Liver (tissue), 9 donors: Measurements from ENCODE around the gene TFB1M. TPM values are rescaled to one million over a fixed set of nuclear protein-coding genes. Genes with fewer than 3 reads are reported as not detected.
"Not testable (repeated sequence)": the region's sequence is repeated elsewhere in the genome, so short reads cannot be mapped to it uniquely, and the experiment has no call there.

Source experiments
- DNase-seq: peaks from one replicate; pipeline ENCODE4 v3.0.0-alpha.2; 2017; ENCODE audit warnings: low spot score
- H3K27ac ChIP-seq, 2 donors: one replicate each; pipeline ENCODE4 v1.7.0; 2013; ENCODE audit warnings: inconsistent platforms in 2 of 2, low read length in 2 of 2, control low read depth in 1 of 2, low read depth in 1 of 2, mild to moderate bottlenecking in 1 of 2
- H3K27me3 ChIP-seq, 4 donors: one replicate each; pipeline versions ENCODE4 v1.6.1 to v1.7.0; 2013; ENCODE audit warnings: low read length in 3 of 4, inconsistent platforms in 1 of 4, mild to moderate bottlenecking in 1 of 4, moderate library complexity in 1 of 4; ENCODE audit not compliant: control insufficient read depth in 4 of 4, insufficient read depth in 4 of 4
- H3K36me3 ChIP-seq, 4 donors: one replicate each; pipeline versions ENCODE4 v1.6.1 to v1.7.0; 2013; ENCODE audit warnings: low read length in 3 of 4, mild to moderate bottlenecking in 3 of 4, low read depth in 1 of 4, moderate library complexity in 1 of 4; ENCODE audit not compliant: control insufficient read depth in 4 of 4, insufficient read depth in 3 of 4
- H3K4me1 ChIP-seq, 4 donors: one replicate each; pipeline versions ENCODE4 v1.6.1 to v1.7.0; 2013; ENCODE audit warnings: low read length in 3 of 4, mild to moderate bottlenecking in 3 of 4, moderate library complexity in 1 of 4; ENCODE audit not compliant: control insufficient read depth in 4 of 4, insufficient read depth in 4 of 4
- H3K4me3 ChIP-seq, 3 donors: one replicate each; pipeline versions ENCODE4 v1.6.1 to v1.7.0; 2013; ENCODE audit warnings: low read length in 3 of 3, control low read depth in 1 of 3, low read depth in 1 of 3, mild to moderate bottlenecking in 1 of 3
- H3K9ac ChIP-seq, 2 donors: one replicate each; pipeline ENCODE4 v1.7.0; 2013; ENCODE audit warnings: low read length in 2 of 2, mild to moderate bottlenecking in 2 of 2, moderate library complexity in 2 of 2, control low read depth in 1 of 2, low read depth in 1 of 2
- H3K9me3 ChIP-seq, 4 donors: one replicate each; pipeline versions ENCODE4 v1.6.1 to v1.7.0; 2013; ENCODE audit warnings: low read length in 3 of 4; ENCODE audit not compliant: control insufficient read depth in 4 of 4
- FOXA1 ChIP-seq: IDR thresholded peaks from 2 replicates; pipeline ENCODE4 v1.6.1; 2016; ENCODE audit warnings: antibody characterized with exemption
- FOXA2 ChIP-seq: IDR thresholded peaks from 2 replicates; pipeline ENCODE4 v1.6.1; 2016; ENCODE audit warnings: antibody characterized with exemption
- GABPA ChIP-seq, 2 donors: IDR thresholded peaks in 1 of 2; conservative IDR thresholded peaks in 1 of 2; 2 replicates each; pipeline ENCODE4 v1.6.1; 2016; ENCODE audit warnings: antibody characterized with exemption in 2 of 2, mild to moderate bottlenecking in 1 of 2, moderate library complexity in 1 of 2
- NR2F2 ChIP-seq: IDR thresholded peaks from 2 replicates; pipeline ENCODE4 v1.6.1; 2016; ENCODE audit warnings: antibody characterized with exemption
- RAD21 ChIP-seq, 2 donors: IDR thresholded peaks; 2 replicates each; pipeline ENCODE4 v1.6.1; 2016; ENCODE audit warnings: antibody characterized with exemption in 2 of 2, mild to moderate bottlenecking in 2 of 2
- SP1 ChIP-seq: IDR thresholded peaks from 2 replicates; pipeline ENCODE4 v1.6.1; 2018; ENCODE audit warnings: antibody characterized with exemption, mild to moderate bottlenecking
- TAF1 ChIP-seq: conservative IDR thresholded peaks from 2 replicates; pipeline ENCODE4 v1.6.1; 2016; ENCODE audit warnings: antibody characterized with exemption, mild to moderate bottlenecking
- YY1 ChIP-seq: IDR thresholded peaks from 2 replicates; pipeline ENCODE4 v1.6.1; 2016; ENCODE audit warnings: antibody characterized with exemption, mild to moderate bottlenecking
- WGBS: extraction: QIAGEN DNeasy Blood & Tissue Kit; methylation state at CpG from one replicate; pipeline ENCODE4 v1.1.7; 2013; 5-methylcytosine and 5-hydroxymethylcytosine counted together
- polyA plus RNA-seq, 2 donors: library from polyadenylated mRNA; stranded (reverse) in 1 of 2; unstranded in 1 of 2; fragments of 200-250 nt in 1 of 2; fragments of >200 nt in 1 of 2; fragmentation: Nextera tagmentation in 1 of 2; extraction: Ambion mirVana in 1 of 2; gene quantifications; one replicate each; pipeline versions ENCODE4 v1.2.1 to v1.2.3, GENCODE V29; 2013 to 2015
- total RNA-seq, 2 donors: library from RNA; depleted of rRNA; stranded (reverse); fragments of >200 nt; gene quantifications; one replicate each; pipeline ENCODE4 v1.2.3, GENCODE V29; 2014
- TF ChIP-seq, protein P1 (sequence below): IDR thresholded peaks from 2 replicates; pipeline ENCODE4 v1.6.1; 2016; ENCODE audit warnings: antibody characterized with exemption
- TF ChIP-seq, protein P2 (sequence below): fragments of 150-350 bp; IDR thresholded peaks from 2 replicates; pipeline ENCODE4 v1.5.1; 2017; ENCODE audit warnings: improper control_type of control experiment, low read depth, low read length; ENCODE audit not compliant: missing input control
- TF ChIP-seq, protein P3 (sequence below): IDR thresholded peaks from 2 replicates; pipeline ENCODE4 v1.6.1; 2016; ENCODE audit warnings: antibody characterized with exemption
- TF ChIP-seq, protein P4 (sequence below): IDR thresholded peaks from 2 replicates; pipeline ENCODE4 v1.6.1; 2016; ENCODE audit warnings: antibody characterized with exemption
- donor health status: healthy.
- donor health status: healthy.
- donor health status: healthy.
- donor health status: healthy.
- donor health status: healthy.

The TFB1M gene
- total and polyA plus RNA-seq, 4 donors = 9.2 to 17.0 (median 12.6) TPM

DNA sequence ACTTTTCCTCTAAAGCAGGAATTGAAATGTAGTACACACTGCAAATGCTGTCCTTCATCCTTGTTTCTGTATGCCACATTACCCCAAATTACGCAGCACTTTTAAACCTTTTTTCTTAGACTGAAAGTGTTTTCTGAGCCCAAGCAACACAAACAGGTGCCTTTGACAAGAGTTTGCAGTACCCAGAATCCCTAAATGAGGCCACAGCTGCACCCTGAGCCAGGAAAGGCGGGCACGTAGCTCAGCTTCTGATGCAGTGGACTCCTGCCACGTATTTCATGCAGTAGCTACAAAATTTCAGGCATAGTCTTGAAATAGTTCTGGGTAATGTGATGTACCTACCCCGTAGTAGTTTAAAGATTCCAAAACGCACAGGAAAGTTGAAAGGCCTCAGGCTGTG, 81.4 kb downstream of the TFB1M start:
- H3K4me3 ChIP-seq = no peak overlapping the region
- TF ChIP-seq SP1 (no peak), YY1 (no peak), RAD21 (IDR thresholded peaks at IDR 0.05) (no peak)
- no peak for DNase-seq
- no peaks in the 10 kb centered on the region for H3K27me3 ChIP-seq
- H3K4me1 ChIP-seq = no peaks in the 10 kb centered on the region
- WGBS = 88% methylated on average over 6 of the region's 6 CpGs
- no peaks in the 10 kb centered on the region for H3K9me3 ChIP-seq
- no peak overlapping the region for H3K9ac ChIP-seq
- no peak overlapping the region for H3K27ac ChIP-seq
- no peaks in the 10 kb centered on the region for H3K36me3 ChIP-seq

DNA sequence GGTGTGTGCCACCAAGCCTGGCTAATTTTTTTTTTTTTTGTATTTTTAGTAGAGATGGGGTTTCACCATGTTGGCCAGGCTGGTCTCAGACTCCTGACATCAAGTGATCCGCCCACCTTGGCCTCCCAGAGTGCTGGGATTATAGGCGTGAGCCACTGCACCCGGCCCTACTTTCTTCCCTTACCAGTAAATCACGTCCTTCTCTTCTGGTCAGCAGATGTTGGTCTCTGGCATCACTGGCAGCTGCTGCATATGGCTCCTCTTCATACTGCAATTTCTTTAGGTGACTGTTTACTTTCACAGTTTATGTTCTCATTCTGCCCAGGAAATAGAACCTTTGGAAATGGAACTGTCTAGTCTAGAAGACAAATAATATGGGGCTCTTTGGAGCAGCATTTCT, 83.3 kb downstream of the TFB1M start:
- not testable (repeated sequence) for H3K27me3 ChIP-seq, H3K4me1 ChIP-seq, H3K36me3 ChIP-seq, H3K9ac ChIP-seq, H3K9me3 ChIP-seq, H3K4me3 ChIP-seq, H3K27ac ChIP-seq, DNase-seq
- WGBS = 92% methylated on average over 4 of the region's 4 CpGs

DNA sequence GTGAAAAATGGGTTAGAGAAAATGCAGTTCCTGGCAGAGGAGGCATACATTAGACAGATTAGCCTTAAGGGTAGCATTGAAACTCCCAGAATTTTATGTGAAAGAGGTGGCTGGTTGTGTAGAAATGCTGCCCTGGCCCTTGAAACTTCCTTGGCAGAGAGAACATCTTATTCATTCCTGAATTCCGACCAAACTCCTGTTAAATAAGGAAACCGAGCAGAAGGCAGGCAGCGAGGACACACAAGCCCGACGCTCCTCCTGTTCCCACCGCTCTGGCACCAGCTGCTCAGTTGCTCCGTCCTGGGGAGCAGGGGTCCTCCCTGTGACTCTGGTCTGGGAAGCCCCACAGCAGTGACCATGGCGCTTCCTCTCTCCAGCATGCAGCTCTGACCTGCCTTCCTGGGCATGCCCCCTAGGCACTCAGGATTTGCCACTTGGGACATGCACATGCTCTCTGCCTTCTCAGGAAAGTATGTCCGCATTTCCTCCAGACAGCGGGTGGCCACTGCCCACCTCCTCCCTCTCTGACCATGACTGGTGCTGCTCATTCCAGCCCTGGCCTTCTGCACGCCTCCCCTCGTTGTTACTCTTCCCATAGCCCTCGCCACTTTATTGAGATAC, 85.6 kb downstream of the TFB1M start:
- Histone ChIP-seq H3K27ac (no peak overlapping the region), H3K9me3 (peaks cover 0 to 2% (median 0%) of the 10 kb centered on the region in 4 donors), H3K27me3 (peaks cover 0 to 5% (median 0%) of the 10 kb centered on the region in 4 donors), H3K36me3 (no peaks in the 10 kb centered on the region), H3K4me3 (no peak overlapping the region), H3K4me1 (no peaks in the 10 kb centered on the region), H3K9ac (no peak overlapping the region)
- TF ChIP-seq YY1 = no peak
- TF ChIP-seq NR2F2 = no peak
- no peak for TF ChIP-seq RAD21 (IDR thresholded peaks at IDR 0.05)
- no peak for TF ChIP-seq GABPA (IDR thresholded peaks at IDR 0.05 in 1 of 2, conservative IDR thresholded peaks at IDR 0.05 in 1 of 2)
- TF ChIP-seq, protein P1, sequence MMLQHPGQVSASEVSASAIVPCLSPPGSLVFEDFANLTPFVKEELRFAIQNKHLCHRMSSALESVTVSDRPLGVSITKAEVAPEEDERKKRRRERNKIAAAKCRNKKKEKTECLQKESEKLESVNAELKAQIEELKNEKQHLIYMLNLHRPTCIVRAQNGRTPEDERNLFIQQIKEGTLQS = no peak
- TF ChIP-seq, protein P2, sequence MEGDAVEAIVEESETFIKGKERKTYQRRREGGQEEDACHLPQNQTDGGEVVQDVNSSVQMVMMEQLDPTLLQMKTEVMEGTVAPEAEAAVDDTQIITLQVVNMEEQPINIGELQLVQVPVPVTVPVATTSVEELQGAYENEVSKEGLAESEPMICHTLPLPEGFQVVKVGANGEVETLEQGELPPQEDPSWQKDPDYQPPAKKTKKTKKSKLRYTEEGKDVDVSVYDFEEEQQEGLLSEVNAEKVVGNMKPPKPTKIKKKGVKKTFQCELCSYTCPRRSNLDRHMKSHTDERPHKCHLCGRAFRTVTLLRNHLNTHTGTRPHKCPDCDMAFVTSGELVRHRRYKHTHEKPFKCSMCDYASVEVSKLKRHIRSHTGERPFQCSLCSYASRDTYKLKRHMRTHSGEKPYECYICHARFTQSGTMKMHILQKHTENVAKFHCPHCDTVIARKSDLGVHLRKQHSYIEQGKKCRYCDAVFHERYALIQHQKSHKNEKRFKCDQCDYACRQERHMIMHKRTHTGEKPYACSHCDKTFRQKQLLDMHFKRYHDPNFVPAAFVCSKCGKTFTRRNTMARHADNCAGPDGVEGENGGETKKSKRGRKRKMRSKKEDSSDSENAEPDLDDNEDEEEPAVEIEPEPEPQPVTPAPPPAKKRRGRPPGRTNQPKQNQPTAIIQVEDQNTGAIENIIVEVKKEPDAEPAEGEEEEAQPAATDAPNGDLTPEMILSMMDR = no peak
- TF ChIP-seq FOXA2 = no peak
- TF ChIP-seq, protein P3, sequence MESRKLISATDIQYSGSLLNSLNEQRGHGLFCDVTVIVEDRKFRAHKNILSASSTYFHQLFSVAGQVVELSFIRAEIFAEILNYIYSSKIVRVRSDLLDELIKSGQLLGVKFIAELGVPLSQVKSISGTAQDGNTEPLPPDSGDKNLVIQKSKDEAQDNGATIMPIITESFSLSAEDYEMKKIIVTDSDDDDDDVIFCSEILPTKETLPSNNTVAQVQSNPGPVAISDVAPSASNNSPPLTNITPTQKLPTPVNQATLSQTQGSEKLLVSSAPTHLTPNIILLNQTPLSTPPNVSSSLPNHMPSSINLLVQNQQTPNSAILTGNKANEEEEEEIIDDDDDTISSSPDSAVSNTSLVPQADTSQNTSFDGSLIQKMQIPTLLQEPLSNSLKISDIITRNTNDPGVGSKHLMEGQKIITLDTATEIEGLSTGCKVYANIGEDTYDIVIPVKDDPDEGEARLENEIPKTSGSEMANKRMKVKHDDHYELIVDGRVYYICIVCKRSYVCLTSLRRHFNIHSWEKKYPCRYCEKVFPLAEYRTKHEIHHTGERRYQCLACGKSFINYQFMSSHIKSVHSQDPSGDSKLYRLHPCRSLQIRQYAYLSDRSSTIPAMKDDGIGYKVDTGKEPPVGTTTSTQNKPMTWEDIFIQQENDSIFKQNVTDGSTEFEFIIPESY = no peak
- no peak for TF ChIP-seq FOXA1
- no peak for TF ChIP-seq TAF1
- TF ChIP-seq, protein P4, sequence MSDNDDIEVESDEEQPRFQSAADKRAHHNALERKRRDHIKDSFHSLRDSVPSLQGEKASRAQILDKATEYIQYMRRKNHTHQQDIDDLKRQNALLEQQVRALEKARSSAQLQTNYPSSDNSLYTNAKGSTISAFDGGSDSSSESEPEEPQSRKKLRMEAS = no peak
- WGBS = 86% methylated on average over 13 of the region's 13 CpGs
- no peak for DNase-seq
